GM23338 (cell line): ENCODE data around the gene RNF151. TPM values are rescaled to one million over a fixed set of nuclear protein-coding genes. Genes with fewer than 3 reads are reported as not detected.

Experiments used
- ATAC-seq: fragments of 200-7000 bp; cut with Tn5 transposase; 3 replicates; pipeline ENCODE4 v1.9.1; 2020
- DNase-seq: peaks from one replicate; pipeline ENCODE4 v3.0.0-alpha.2; 2015; ENCODE audit warnings: low spot score
- H2AFZ ChIP-seq: fragments of 200-600 bp; sonication (generic); 2 replicates; pipeline ENCODE4 v1.8.0; 2016; ENCODE audit warnings: antibody characterized with exemption, mild to moderate bottlenecking, moderate library complexity
- H3F3A ChIP-seq: fragments of 200-600 bp; sonication (generic); replicated peaks from 2 replicates; pipeline ENCODE4 v1.8.0; 2017; ENCODE audit warnings: antibody characterized with exemption, mixed run types, low read depth
- H3K27ac ChIP-seq: fragments of 200-600 bp; sonication (generic); 2 replicates; pipeline ENCODE4 v1.6.1; 2016; ENCODE audit warnings: low read depth
- H3K27me3 ChIP-seq: fragments of 200-600 bp; sonication (generic); 2 replicates; pipeline ENCODE4 v1.8.0; 2016; ENCODE audit warnings: mild to moderate bottlenecking, mixed run types, moderate library complexity; ENCODE audit not compliant: insufficient read depth
- H3K36me3 ChIP-seq: fragments of 200-600 bp; sonication (generic); 2 replicates; pipeline ENCODE4 v1.8.0; 2016; ENCODE audit warnings: mild to moderate bottlenecking; ENCODE audit not compliant: insufficient read depth
- H3K4me1 ChIP-seq: fragments of 200-600 bp; sonication (generic); 2 replicates; pipeline ENCODE4 v1.8.0; 2016; ENCODE audit warnings: mild to moderate bottlenecking, moderate library complexity; ENCODE audit not compliant: insufficient read depth
- H3K4me2 ChIP-seq: fragments of 200-600 bp; sonication (generic); 2 replicates; pipeline ENCODE4 v1.7.1; 2017; ENCODE audit warnings: mixed run types
- H3K4me3 ChIP-seq: fragments of 200-600 bp; sonication (generic); 2 replicates; pipeline ENCODE4 v1.6.1; 2016; ENCODE audit warnings: mixed run types
- H3K79me2 ChIP-seq: fragments of 200-600 bp; sonication (generic); replicated peaks from 2 replicates; pipeline ENCODE4 v1.8.0; 2017; ENCODE audit warnings: mild to moderate bottlenecking; ENCODE audit not compliant: insufficient read depth
- H3K9me2 ChIP-seq: fragments of 200-600 bp; sonication (generic); 2 replicates; pipeline ENCODE4 v1.8.0; 2017; ENCODE audit not compliant: insufficient read depth
- H4K20me1 ChIP-seq: fragments of 200-600 bp; sonication (generic); replicated peaks from 2 replicates; pipeline ENCODE4 v1.8.0; 2017; ENCODE audit warnings: mild to moderate bottlenecking; ENCODE audit not compliant: insufficient read depth
- H3K27ac Mint-ChIP-seq: 2 replicates; pipeline ENCODE4 v1.8.0; 2020; ENCODE audit warnings: inconsistent platforms, mild to moderate bottlenecking, moderate library complexity, mixed read lengths
- H3K27me3 Mint-ChIP-seq: 3 replicates; pipeline ENCODE4 v1.8.0; 2022; ENCODE audit warnings: low read depth, mild to moderate bottlenecking, moderate library complexity, mixed read lengths, inconsistent platforms; ENCODE audit not compliant: insufficient read depth, poor library complexity
- H3K36me3 Mint-ChIP-seq: 3 replicates; pipeline ENCODE4 v1.8.0; 2021; ENCODE audit warnings: low read depth, mild to moderate bottlenecking, inconsistent platforms, moderate library complexity, mixed read lengths
- H3K4me1 Mint-ChIP-seq: 3 replicates; pipeline ENCODE4 v1.8.0; 2020; ENCODE audit warnings: mild to moderate bottlenecking, inconsistent platforms, mixed read lengths
- H3K4me3 Mint-ChIP-seq: 3 replicates; pipeline ENCODE4 v1.8.0; 2021; ENCODE audit warnings: moderate library complexity, mild to moderate bottlenecking, inconsistent platforms, mixed read lengths
- H3K9me3 Mint-ChIP-seq: 3 replicates; pipeline ENCODE4 v1.8.0; 2020; ENCODE audit warnings: moderate library complexity, mild to moderate bottlenecking, inconsistent platforms, mixed read lengths
- CREB1 ChIP-seq: fragments of 250-450 bp; sonication (Bioruptor Pico); IDR thresholded peaks from 2 replicates; pipeline ENCODE4 v1.5.0; 2020; ENCODE audit warnings: low read depth, mild to moderate bottlenecking, moderate library complexity
- EZH2 ChIP-seq: fragments of 200-600 bp; sonication (generic); IDR thresholded peaks from one replicate; pipeline ENCODE4 v1.8.0; 2017; ENCODE audit warnings: antibody characterized with exemption, mild to moderate bottlenecking, low read depth; ENCODE audit not compliant: unreplicated experiment
- JUNB ChIP-seq: IDR thresholded peaks from one replicate; pipeline ENCODE4 v1.6.1; 2016; ENCODE audit warnings: antibody characterized with exemption; ENCODE audit not compliant: unreplicated experiment
- POLR2AphosphoS5 ChIP-seq: IDR thresholded peaks from 2 replicates; pipeline ENCODE4 v1.6.1; 2016; ENCODE audit warnings: antibody characterized with exemption, low read depth
- STAT1 ChIP-seq: IDR thresholded peaks from one replicate; pipeline ENCODE4 v1.6.1; 2016; ENCODE audit warnings: antibody characterized with exemption; ENCODE audit not compliant: unreplicated experiment
- ZNF114 ChIP-seq: fragments of 250-450 bp; sonication (Bioruptor Pico); IDR thresholded peaks from 2 replicates; pipeline ENCODE4 v1.5.0; 2020; ENCODE audit warnings: mild to moderate bottlenecking, moderate library complexity
- ZNF331 ChIP-seq: fragments of 250-450 bp; sonication (Bioruptor Pico); IDR thresholded peaks from 2 replicates; pipeline ENCODE4 v1.5.0; 2020; ENCODE audit warnings: low read depth, mild to moderate bottlenecking, moderate library complexity
- polyA plus RNA-seq: library from polyadenylated mRNA; unstranded; fragments of >200 nt; fragmentation: Nextera tagmentation; extraction: Ambion mirVana; gene quantifications from 2 replicates; pipeline ENCODE4 v1.2.1, GENCODE V29; 2016
- total RNA-seq: library from RNA; depleted of rRNA; stranded (reverse); fragments of >200 nt; shearing (Covaris generic); gene quantifications from 2 replicates; pipeline ENCODE4 v1.2.3, GENCODE V29; 2014
- TF ChIP-seq, protein P1 (sequence below), 2 experiments: fragments of 200-600 bp in 1 of 2; sonication (generic) in 1 of 2; conservative IDR thresholded peaks; 2 replicates each; pipeline versions ENCODE4 v1.5.1 to v1.6.1; 2016 to 2017; ENCODE audit warnings: antibody characterized with exemption in 2 of 2, low read depth in 2 of 2, mild to moderate bottlenecking in 2 of 2, moderate library complexity in 1 of 2
- TF ChIP-seq, protein P2 (sequence below): IDR thresholded peaks from 2 replicates; pipeline ENCODE4 v1.6.1; 2016; ENCODE audit warnings: antibody characterized with exemption
- TF ChIP-seq, protein P3 (sequence below): fragments of 250-450 bp; sonication (Bioruptor Pico); IDR thresholded peaks from 2 replicates; pipeline ENCODE4 v1.5.0; 2020; ENCODE audit warnings: mild to moderate bottlenecking, moderate library complexity

Gene RNF151
- total and polyA plus RNA-seq, 2 experiments from 2014 or later, result not detected

DNA sequence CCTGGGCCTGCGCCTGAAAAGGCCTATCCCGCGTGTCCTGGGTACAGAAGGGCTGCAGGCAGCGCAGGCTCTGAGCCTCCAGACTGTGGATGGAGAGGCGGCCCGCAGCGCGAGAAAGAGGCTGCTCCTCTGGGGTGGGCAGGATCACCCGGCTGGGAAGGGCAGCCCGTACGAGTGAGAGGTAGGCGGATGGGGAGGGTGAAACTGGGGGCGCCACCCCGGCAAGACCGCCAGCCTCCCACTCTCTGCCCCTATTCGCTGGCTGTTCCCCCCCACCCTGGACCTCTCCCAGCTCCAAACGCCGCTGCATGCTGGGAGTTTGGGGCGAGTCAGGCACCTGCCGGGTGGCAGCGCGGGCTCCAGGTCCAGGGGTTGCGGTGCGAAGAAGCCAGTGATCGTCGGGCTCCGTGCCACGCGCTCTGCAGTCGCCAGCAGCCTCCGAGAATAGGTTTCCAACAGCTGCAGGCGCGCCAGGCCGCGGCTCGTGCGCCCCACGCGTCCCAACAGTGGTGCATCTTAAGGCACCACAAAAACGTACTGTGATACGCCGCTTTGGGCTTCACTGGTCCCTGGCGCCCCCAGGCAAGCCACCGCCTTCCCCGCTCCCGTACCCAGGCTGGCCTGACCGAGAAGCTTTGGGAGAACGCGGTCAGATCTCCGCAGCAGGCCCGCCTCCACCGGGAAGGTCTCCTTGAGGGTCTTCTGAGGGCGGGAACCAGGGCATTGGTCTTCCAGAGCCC is 13.5 kb downstream of the RNF151 start:
- ATAC-seq, result peak; percentile 4
- Histone ChIP-seq H2AFZ (0 out of 2 replicates have a peak overlapping the region, but pooled peaks have one; percentile 38), H4K20me1 (no peaks in the 10 kb centered on the region; the same call in none of the 2 replicates), H3K79me2 (peaks cover 1% of the 10 kb centered on the region; the same call in 1 of the 2 replicates), H3K9me2 (no peaks in the 10 kb centered on the region), H3K36me3 (no peaks in the 10 kb centered on the region), H3K4me3 (peak overlapping the region; percentile 68), H3K27ac (no peak overlapping the region), H3F3A (peaks cover 31% of the 10 kb centered on the region), H3K4me1 (peaks cover 19% of the 10 kb centered on the region), H3K4me2 (peak overlapping the region; percentile 89), H3K27me3 (peaks cover 36% of the 10 kb centered on the region)
- Mint-ChIP-seq H3K27me3 (peaks cover 47% of the 10 kb centered on the region), H3K4me3 (peak overlapping the region; percentile 68), H3K27ac (no peak overlapping the region), H3K9me3 (no peaks in the 10 kb centered on the region), H3K4me1 (peaks cover 23% of the 10 kb centered on the region), H3K36me3 (peaks cover 13% of the 10 kb centered on the region)
- peak; percentile 66 for DNase-seq
- no peak for TF ChIP-seq ZNF114
- TF ChIP-seq JUNB, result no peak
- TF ChIP-seq EZH2, result peak; percentile 19
- TF ChIP-seq, protein P1, sequence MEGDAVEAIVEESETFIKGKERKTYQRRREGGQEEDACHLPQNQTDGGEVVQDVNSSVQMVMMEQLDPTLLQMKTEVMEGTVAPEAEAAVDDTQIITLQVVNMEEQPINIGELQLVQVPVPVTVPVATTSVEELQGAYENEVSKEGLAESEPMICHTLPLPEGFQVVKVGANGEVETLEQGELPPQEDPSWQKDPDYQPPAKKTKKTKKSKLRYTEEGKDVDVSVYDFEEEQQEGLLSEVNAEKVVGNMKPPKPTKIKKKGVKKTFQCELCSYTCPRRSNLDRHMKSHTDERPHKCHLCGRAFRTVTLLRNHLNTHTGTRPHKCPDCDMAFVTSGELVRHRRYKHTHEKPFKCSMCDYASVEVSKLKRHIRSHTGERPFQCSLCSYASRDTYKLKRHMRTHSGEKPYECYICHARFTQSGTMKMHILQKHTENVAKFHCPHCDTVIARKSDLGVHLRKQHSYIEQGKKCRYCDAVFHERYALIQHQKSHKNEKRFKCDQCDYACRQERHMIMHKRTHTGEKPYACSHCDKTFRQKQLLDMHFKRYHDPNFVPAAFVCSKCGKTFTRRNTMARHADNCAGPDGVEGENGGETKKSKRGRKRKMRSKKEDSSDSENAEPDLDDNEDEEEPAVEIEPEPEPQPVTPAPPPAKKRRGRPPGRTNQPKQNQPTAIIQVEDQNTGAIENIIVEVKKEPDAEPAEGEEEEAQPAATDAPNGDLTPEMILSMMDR (conservative IDR thresholded peaks at IDR 0.05; ENCODE audit: low read depth in 2 of 2), result no peak
- TF ChIP-seq POLR2AphosphoS5, result no peak; the same call in 1 of the 2 replicates
- TF ChIP-seq ZNF331, result no peak
- TF ChIP-seq STAT1, result no peak

DNA sequence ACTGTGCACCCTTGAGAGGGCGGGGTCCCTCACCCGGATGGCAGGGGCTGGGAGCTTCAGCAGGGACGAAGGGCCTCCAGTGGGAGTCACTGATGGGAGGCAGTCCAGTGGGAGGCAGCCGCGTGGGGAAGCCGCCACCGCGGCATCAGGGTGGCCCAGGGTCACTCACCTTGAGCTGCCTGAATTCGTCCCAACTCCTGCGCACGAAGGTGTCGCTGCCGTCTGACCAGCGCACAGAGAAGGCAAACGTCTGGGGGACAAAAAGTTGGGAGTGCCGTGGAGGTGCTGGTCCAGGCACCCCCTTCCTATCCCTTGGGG is 14.1 kb downstream of the RNF151 start:
- Mint-ChIP-seq H3K36me3 (peaks cover 14% of the 10 kb centered on the region), H3K27me3 (peaks cover 47% of the 10 kb centered on the region), H3K4me3 (peak overlapping the region; percentile 68), H3K27ac (no peak overlapping the region), H3K4me1 (peaks cover 23% of the 10 kb centered on the region), H3K9me3 (no peaks in the 10 kb centered on the region)
- no peaks in the 10 kb centered on the region; the same call in none of the 2 replicates for H4K20me1 ChIP-seq
- H3K4me1 ChIP-seq, result peaks cover 21% of the 10 kb centered on the region
- no peaks in the 10 kb centered on the region for H3K9me2 ChIP-seq
- ATAC-seq (no peak), DNase-seq (no peak)
- H3K79me2 ChIP-seq, result peaks cover 4% of the 10 kb centered on the region; the same call in 1 of the 2 replicates
- H3K36me3 ChIP-seq, result no peaks in the 10 kb centered on the region
- peak overlapping the region; percentile 89 for H3K4me2 ChIP-seq
- H2AFZ ChIP-seq, result 0 out of 2 replicates have a peak overlapping the region, but pooled peaks have one; percentile 38
- H3F3A ChIP-seq, result peaks cover 34% of the 10 kb centered on the region
- H3K27me3 ChIP-seq, result peaks cover 36% of the 10 kb centered on the region
- peak overlapping the region; percentile 68 for H3K4me3 ChIP-seq
- no peak overlapping the region for H3K27ac ChIP-seq
- TF ChIP-seq POLR2AphosphoS5, result no peak
- TF ChIP-seq, protein P2, sequence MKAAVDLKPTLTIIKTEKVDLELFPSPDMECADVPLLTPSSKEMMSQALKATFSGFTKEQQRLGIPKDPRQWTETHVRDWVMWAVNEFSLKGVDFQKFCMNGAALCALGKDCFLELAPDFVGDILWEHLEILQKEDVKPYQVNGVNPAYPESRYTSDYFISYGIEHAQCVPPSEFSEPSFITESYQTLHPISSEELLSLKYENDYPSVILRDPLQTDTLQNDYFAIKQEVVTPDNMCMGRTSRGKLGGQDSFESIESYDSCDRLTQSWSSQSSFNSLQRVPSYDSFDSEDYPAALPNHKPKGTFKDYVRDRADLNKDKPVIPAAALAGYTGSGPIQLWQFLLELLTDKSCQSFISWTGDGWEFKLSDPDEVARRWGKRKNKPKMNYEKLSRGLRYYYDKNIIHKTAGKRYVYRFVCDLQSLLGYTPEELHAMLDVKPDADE, result no peak
- TF ChIP-seq EZH2, result no peak
- TF ChIP-seq, protein P3, sequence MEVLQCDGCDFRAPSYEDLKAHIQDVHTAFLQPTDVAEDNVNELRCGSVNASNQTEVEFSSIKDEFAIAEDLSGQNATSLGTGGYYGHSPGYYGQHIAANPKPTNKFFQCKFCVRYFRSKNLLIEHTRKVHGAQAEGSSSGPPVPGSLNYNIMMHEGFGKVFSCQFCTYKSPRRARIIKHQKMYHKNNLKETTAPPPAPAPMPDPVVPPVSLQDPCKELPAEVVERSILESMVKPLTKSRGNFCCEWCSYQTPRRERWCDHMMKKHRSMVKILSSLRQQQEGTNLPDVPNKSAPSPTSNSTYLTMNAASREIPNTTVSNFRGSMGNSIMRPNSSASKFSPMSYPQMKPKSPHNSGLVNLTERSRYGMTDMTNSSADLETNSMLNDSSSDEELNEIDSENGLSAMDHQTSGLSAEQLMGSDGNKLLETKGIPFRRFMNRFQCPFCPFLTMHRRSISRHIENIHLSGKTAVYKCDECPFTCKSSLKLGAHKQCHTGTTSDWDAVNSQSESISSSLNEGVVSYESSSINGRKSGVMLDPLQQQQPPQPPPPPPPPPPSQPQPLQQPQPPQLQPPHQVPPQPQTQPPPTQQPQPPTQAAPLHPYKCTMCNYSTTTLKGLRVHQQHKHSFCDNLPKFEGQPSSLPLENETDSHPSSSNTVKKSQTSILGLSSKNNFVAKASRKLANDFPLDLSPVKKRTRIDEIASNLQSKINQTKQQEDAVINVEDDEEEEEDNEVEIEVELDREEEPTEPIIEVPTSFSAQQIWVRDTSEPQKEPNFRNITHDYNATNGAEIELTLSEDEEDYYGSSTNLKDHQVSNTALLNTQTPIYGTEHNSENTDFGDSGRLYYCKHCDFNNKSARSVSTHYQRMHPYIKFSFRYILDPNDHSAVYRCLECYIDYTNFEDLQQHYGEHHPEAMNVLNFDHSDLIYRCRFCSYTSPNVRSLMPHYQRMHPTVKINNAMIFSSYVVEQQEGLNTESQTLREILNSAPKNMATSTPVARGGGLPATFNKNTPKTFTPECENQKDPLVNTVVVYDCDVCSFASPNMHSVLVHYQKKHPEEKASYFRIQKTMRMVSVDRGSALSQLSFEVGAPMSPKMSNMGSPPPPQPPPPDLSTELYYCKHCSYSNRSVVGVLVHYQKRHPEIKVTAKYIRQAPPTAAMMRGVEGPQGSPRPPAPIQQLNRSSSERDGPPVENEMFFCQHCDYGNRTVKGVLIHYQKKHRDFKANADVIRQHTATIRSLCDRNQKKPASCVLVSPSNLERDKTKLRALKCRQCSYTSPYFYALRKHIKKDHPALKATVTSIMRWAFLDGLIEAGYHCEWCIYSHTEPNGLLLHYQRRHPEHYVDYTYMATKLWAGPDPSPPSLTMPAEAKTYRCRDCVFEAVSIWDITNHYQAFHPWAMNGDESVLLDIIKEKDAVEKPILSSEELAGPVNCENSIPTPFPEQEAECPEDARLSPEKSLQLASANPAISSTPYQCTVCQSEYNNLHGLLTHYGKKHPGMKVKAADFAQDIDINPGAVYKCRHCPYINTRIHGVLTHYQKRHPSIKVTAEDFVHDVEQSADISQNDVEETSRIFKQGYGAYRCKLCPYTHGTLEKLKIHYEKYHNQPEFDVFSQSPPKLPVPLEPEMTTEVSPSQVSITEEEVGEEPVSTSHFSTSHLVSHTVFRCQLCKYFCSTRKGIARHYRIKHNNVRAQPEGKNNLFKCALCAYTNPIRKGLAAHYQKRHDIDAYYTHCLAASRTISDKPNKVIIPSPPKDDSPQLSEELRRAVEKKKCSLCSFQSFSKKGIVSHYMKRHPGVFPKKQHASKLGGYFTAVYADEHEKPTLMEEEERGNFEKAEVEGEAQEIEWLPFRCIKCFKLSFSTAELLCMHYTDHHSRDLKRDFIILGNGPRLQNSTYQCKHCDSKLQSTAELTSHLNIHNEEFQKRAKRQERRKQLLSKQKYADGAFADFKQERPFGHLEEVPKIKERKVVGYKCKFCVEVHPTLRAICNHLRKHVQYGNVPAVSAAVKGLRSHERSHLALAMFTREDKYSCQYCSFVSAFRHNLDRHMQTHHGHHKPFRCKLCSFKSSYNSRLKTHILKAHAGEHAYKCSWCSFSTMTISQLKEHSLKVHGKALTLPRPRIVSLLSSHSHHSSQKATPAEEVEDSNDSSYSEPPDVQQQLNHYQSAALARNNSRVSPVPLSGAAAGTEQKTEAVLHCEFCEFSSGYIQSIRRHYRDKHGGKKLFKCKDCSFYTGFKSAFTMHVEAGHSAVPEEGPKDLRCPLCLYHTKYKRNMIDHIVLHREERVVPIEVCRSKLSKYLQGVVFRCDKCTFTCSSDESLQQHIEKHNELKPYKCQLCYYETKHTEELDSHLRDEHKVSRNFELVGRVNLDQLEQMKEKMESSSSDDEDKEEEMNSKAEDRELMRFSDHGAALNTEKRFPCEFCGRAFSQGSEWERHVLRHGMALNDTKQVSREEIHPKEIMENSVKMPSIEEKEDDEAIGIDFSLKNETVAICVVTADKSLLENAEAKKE, result no peak
- TF ChIP-seq CREB1 (CRISPR knock-in tag), result no peak
- TF ChIP-seq ZNF114, result no peak
- no peak for TF ChIP-seq STAT1
- TF ChIP-seq JUNB, result no peak
